ENCODE measurements around the gene RNU1-1.

The RNU1-1 gene

GRCh38 chr1:16468558-16468957 is 45.5 kb downstream of the RNU1-1 start:
- DNase-seq (ENCODE audit: extremely low read depth, low read depth), result no peak
- TF ChIP-seq CTCF (IDR thresholded peaks at IDR 0.05; ENCODE audit: low read depth, low read length, missing control alignments), result no peak
- no peak overlapping the region for H3K4me3 ChIP-seq (replicated peaks; ENCODE audit: low read depth, low read length)

GRCh38 chr1:16464917-16465625 is 49.0 kb downstream of the RNU1-1 start:
- TF ChIP-seq CTCF (IDR thresholded peaks at IDR 0.05; ENCODE audit: low read depth, low read length, missing control alignments), result no peak
- DNase-seq (ENCODE audit: extremely low read depth, low read depth), result no peak
- no peak overlapping the region for H3K4me3 ChIP-seq (replicated peaks; ENCODE audit: low read depth, low read length)

Measured in HFF-Myc (cell line).